T1000 (cell line): ENCODE measurements around the gene TMEM140.
"Not testable (repeated sequence)": the region's sequence is repeated elsewhere in the genome, so short reads cannot be mapped to it uniquely, and the experiment has no call there.

Experiments
- DNase-seq: peaks from one replicate; lab custom pipeline; 2025; ENCODE audit warnings: mixed read lengths; lab: John Stamatoyannopoulos, UW

Gene TMEM140

DNA sequence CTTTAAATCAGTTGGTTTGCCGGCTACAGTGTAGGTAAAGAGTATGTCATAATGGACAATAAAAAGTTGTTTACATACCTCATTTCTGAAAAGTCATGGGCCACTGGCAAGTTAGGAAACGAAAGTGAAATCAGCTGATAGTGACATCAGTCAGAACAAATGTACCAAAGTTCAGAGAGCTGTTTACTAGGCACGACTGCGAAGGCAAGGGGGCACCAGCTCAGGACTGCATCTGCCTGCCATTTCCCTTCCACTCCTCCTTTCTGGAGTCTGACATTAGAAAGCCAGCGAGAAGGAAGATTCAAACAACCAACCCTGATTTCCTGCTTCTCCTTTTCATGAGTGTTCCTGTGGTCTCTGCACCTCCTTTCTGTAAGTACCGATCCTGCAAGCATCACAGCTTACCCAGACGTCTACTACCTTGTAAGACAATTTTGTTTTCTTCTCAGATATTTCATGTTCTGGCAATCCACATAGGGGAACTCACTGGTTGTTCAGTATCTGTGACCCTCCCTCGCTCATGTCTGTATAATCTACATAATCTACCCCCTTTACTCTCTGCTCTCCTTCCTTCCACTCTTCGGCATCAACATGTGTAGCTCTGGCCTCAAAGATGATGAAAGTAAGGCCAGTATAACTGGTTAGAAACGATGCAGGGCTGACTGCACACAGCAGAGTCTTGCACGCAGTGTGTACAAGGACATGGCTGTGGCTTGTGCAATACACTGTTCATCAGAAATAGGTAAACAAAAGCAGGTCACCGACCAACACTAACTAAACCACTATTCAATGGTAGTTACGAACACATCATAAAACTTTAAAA is at the start of gene TMEM140:
TSS of gene TMEM140 (plus strand) at position 174 of the 823 bp plus-strand sequence. CDS start 16,370 bp downstream, outside the sequence.
- no peak for DNase-seq

DNA sequence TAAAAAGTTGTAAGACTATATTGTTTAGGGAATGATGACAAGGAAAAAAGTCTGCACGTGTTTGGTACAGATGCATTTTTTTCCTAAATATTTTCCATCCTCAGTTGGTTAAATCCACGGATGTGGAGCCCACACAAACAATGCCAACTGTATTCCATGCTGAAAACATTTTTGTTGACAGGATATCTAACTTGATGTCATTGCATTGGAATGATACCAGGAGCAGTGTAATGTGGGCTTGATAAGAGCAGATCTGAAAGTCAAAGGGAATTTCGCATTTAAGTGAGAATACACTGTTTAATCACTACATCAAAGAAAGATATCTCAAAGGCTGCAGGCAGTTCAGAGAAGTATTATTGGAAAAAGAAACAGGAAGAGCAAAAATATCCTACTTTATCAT is 49.5 kb upstream of the TMEM140 start:
- no peak for DNase-seq

DNA sequence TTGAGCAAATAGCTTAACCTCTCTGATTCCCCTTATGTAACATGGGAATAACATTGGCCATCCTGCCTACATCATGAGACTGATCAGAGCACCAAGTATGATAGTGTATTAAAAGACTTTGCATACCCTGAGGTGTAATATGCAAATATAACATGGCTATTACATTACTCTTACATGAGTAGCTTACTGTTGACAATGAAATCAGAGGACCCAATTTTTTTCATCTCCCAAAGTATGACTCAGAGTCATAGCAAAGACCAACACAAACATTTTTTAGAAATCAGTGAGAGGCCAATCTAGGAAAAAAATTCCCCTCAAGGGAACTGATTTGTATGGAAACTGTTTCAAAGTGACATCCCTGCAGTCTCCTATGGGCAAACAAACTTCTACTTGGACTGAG is 47.0 kb upstream of the TMEM140 start:
- no peak for DNase-seq

DNA sequence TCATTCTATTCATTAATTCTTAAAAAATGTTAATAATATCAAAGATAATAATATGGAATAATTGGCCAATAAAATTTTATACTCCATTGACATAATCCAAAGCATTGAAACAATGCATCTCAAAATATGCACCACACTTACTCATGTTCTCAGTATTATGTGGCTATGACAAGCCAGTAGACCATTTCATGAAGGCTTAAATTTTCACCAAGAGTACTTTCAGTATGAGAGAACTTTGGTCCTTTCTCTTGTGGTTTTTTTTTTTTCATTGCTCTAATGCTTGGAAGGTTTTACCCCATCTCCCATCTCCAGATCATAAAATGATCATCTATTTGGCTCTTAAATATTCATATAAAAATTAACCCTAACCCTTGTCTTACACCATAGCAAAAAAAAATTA is 45.5 kb upstream of the TMEM140 start:
- DNase-seq = no peak

DNA sequence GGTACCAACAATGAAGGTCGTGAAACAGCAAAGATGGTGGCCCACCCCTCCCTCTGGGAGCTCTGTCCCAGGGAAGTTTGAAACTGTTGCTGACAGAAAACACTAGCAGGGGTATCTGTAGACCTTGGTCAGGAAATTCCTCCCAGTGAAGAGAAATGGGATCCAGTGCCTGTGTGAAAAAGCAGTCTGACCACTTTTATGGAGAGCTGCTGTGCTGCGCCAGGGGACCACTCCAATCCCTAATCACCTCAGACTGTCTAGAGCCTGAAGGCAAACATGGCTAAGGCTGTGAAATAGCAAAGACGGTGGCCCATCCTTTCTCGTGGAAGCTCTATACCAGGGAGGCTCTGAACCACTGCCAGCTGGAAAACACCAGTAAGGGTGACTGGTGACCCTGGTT is 38.3 kb upstream of the TMEM140 start:
- DNase-seq = no peak

GRCh38 chr7:135109976-135110375 is 37.9 kb upstream of the TMEM140 start:
- DNase-seq = no peak

DNA sequence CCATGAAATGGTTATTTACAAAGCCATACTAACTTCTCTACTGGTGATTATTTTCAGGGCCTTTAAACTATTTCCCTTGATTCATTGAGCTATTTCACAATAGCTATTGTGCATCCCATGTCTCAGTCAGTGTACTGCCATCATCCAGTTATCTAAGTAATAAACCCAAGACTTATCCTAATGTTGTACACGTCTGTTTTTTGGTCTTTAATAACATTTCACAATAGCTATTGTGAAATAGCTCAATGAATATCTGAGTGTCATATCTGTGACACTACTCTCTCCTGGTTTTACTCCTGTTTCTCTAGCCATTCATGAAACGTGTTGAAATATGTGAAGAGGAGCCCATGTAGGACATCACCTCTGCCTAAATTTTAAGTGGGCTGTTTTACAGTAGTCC is 36.5 kb upstream of the TMEM140 start:
- no peak for DNase-seq

- no peak for DNase-seq
Observed at GRCh38 chr7:135114622-135115021, 33.2 kb upstream of the TMEM140 start.

DNA sequence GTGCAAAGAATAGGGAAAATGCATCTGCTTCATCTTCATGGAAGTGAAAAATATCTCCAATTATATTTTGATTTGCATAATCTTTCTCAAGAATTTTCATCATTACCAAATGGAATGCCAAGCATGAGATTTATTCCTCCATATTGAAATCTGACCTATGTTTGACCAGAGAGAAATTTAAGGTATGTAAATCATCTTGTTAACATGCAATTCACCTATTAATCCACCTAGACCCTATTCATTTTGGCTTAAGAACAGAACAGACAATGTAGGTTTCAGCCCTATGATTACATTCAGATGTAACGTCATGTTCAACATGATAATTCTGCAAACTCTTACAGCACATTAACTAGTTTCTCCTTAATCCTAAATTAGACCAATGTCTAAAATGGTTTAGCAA is 30.8 kb upstream of the TMEM140 start:
- DNase-seq = no peak

DNA sequence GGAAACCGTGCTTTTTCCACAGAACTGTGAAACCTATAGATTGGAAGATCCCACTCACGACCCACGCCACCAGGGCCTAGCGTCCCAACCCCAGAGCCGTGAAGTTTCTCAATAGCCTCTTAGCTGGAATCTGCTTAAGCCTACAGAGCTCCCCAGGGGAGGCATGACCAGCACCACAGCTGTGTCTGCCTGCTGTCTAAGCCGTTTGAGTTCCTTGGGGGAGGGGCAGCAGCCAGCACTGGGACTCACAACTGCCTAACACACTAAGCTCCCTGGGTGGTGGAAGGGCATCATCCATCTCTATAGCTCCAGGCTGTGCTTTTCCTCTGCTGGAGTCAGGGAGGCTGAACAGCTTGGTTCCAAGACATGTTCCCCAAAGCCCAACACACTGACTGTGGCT is 26.0 kb upstream of the TMEM140 start:
- no peak for DNase-seq

GRCh38 chr7:135124631-135125030 is 23.2 kb upstream of the TMEM140 start:
- not testable (repeated sequence) for DNase-seq

GRCh38 chr7:135128931-135129330 is 18.9 kb upstream of the TMEM140 start:
- no peak for DNase-seq

DNA sequence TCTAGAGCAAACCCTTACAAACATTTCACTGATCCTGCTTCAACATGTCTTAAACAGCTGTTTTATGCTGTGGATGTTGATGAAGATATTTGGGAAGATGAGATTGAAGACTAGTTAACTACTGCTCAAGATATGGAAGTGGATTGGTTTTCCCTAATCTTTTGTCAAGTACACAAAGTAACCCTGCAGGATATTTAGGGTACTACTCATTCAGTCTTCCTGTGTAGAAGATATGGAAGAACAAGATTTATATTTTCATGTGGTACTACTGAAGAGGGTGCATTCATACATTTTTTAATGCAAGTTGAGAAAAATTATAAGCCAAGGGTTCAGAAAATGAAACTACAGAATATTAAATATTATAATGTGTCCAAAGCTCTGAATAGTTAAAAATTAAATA is 18.3 kb upstream of the TMEM140 start:
- DNase-seq = no peak

DNA sequence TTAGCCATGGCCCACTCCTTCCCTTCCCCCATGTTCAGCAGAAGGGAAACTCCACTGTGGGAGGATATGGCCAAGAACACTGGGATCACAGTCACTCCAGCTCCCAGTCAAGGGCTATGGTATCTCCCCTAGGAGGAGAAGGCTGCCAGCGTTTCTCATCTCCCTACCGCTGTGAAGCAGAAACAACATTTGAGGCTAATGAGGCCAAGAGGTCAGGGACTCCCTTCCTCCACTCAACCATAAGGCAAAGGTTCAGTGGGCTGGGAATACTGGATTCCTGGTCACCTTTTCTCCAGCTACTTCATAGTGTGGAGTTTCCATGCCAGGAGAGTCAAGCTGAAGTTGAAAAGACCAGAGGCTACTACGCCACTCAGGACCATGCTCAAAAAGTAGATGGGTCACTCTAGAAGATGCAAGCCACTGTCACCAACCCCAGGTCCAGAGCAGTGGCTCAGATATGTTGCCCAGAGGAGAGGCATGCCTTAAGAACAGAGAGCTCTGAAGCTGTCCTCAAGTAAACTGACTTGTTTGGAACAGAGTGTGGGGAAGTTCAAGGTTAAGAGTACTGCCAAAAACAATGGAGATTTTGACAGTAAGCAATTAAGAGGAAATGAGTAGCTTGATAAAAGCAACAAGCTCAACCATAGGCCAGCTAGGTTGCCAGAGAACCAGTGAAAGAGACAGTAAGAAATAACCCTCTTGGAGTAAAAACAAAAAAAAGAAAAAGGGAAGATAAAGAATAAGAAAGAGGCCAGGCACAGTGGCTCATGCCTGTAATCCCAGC is 3.8 kb upstream of the TMEM140 start:
- DNase-seq = no peak

DNA sequence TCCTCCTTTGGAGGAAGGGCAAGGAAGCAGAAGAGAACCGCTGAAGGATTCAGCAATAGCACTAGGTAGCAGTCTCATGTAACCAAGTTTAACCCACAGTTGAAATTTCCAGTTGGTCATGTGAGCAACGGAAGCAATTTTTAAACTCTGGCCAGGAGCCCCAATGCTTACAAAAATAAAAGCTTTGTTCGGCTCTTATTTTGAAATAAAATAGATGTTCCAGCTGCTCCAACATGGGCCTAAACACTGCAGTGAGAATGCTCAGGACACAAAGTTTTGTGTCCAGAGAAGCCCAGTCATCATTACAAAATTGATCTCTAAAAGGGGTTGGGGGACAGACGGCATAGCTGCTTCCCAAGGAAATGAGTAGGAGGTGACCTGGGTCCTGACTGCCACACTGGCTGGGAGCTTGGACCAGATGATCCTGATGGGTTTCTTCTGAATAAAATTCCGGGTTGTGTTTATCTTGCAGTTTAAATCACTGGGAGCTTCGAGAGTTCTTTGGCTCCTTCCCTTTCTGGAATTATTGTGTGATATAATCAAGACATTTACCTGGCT is 452 bp upstream of the TMEM140 start:
- DNase-seq = no peak

DNA sequence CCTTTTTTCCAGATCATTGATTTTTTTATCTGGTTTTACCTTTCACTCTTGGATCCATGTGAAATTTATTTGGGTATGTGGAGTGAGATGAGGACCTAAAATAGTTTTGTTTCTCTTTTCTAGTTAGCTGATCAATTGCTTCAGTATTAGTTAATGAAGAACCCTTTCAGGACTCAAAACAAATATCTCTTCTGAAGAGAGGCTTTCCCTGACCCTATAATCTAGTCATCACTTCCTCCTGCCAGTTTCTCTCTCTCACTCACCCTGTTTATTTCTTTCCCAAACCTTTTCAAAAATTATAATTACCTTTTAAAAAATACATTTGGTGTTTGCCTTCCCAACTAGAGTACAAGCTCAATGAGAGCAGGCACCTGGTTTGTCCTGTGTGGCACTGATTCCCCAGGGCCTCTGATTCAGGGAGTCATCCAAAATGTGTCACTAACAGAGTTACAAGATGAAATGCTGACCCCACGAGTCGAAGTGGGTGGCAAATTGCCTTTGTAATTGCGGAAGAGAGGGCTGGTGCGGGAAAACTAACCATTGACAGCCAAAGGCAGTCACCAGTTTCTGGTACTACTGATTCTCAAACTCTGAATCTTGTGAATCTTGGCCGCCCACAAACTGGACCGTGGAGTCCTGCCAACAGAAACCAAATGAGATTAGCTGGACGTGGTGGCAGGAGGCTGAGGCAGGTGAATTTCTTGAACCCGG is 2.4 kb downstream of the TMEM140 start:
- no peak for DNase-seq

GRCh38 chr7:135151132-135151531 is 3.3 kb downstream of the TMEM140 start:
- no peak for DNase-seq

DNA sequence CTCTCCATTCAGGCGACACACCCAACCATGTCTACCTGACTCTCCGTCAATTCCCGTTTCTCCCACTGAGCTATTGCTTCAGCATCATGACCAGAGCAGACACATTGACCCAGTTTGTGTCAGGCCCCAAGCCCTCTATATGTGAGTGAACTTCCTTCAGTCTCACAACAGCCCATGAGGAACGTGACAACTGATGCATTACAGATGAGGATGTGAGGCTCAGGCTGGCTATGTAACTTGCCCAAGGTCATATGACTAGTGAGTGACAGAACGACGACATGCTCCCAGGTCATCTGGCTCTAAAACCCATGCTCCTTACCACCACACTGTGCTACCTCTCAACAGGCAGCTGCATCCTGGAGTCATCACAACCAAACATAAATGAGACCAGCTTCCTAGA is 3.7 kb downstream of the TMEM140 start:
- no peak for DNase-seq

DNA sequence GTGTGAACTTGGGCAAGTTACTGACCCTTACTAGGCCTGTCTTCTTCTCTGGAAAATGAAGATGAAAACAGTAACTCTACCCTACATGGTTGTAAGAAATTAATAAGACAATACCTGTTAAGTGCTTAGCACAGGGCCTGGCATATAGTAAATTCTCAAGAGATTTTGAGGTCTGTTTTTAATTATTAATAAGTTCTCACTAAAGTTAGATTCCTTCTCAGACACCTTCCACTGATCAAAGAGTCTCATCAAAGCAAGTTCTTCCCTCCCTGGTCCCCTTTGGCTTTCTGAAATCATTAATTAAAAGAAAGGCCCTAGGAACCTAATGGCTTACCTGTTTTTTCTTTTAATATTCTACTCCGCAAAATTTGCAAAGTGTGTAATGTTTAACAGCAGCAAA is 4.6 kb downstream of the TMEM140 start:
- DNase-seq = no peak

- DNase-seq = no peak
Observed at GRCh38 chr7:135154734-135155133, 6.9 kb downstream of the TMEM140 start.

GRCh38 chr7:135156290-135156689 is 8.4 kb downstream of the TMEM140 start:
- no peak for DNase-seq

GRCh38 chr7:135158141-135158655 is 10.3 kb downstream of the TMEM140 start:
- no peak for DNase-seq
